Stimulated activated CD4-positive, alpha-beta T cell treated with anti-CD3 and anti-CD28 coated beads, Interleukin-15, amount 100 ng/mL, for 1 hour (primary cell): Measurements from ENCODE around the gene GLB1L.
A peak's percentile ranks its signal among the peaks of the same experiment; 100 is the strongest.
"Not testable (repeated sequence)": the region's sequence is repeated elsewhere in the genome, so short reads cannot be mapped to it uniquely, and the experiment has no call there.

Experiments
- DNase-seq, 2 donors: peaks; one replicate each; pipeline ENCODE4 v3.0.0-alpha.2; 2020; ENCODE audit warnings: low read depth in 1 of 2, low spot score in 1 of 2

GLB1L gene

GRCh38 chr2:219281588-219281987 lies 36.3 kb upstream of the GLB1L start:
- no peak for DNase-seq

- no peak for DNase-seq
Measured at GRCh38 chr2:219280651-219281050, 35.4 kb upstream of the GLB1L start.

- DNase-seq, result no peak
Measured at GRCh38 chr2:219279916-219280516, 34.8 kb upstream of the GLB1L start.

GRCh38 chr2:219279151-219279915 lies 34.1 kb upstream of the GLB1L start, which contains the start of gene DNAJB2:
Gene DNAJB2, plus strand, starts transcription at chr2:219279366. Its CDS starts 468 bp downstream, at chr2:219279834.
- peak; percentile 97 for DNase-seq

GRCh38 chr2:219278655-219279150 lies 33.5 kb upstream of the GLB1L start:
- no peak for DNase-seq

- peak; percentile 52 to 61 for DNase-seq
Measured at GRCh38 chr2:219277703-219278654, 32.7 kb upstream of the GLB1L start.

GRCh38 chr2:219274361-219274921 lies 29.2 kb upstream of the GLB1L start:
- DNase-seq, result no peak

- no peak for DNase-seq
Measured at GRCh38 chr2:219273937-219274336, 28.7 kb upstream of the GLB1L start.

GRCh38 chr2:219272995-219273394 lies 27.8 kb upstream of the GLB1L start:
- DNase-seq, result no peak

- no peak for DNase-seq
Measured at GRCh38 chr2:219272356-219272755, 27.1 kb upstream of the GLB1L start.

- no peak for DNase-seq
Measured at GRCh38 chr2:219271021-219271420, 25.8 kb upstream of the GLB1L start.

- no peak for DNase-seq
Measured at GRCh38 chr2:219270055-219270372, 24.8 kb upstream of the GLB1L start.

GRCh38 chr2:219269362-219270054 lies 24.3 kb upstream of the GLB1L start:
- no peak for DNase-seq

- no peak for DNase-seq
Measured at GRCh38 chr2:219268294-219268693, 23.1 kb upstream of the GLB1L start.

- no peak for DNase-seq
Measured at GRCh38 chr2:219266886-219267285, 21.6 kb upstream of the GLB1L start.

GRCh38 chr2:219266232-219266631 lies 21.0 kb upstream of the GLB1L start:
- no peak for DNase-seq

GRCh38 chr2:219261024-219261855 lies 16.0 kb upstream of the GLB1L start:
- DNase-seq, result no peak

GRCh38 chr2:219258942-219259341 lies 13.7 kb upstream of the GLB1L start:
- not testable (repeated sequence) for DNase-seq

GRCh38 chr2:219254590-219255201 lies 9.5 kb upstream of the GLB1L start:
- DNase-seq, result no peak
